GM18526 (cell line): Measurements from ENCODE around the gene MSI2.

Experiments used
- POLR2A ChIP-seq: IDR thresholded peaks from 3 replicates; pipeline ENCODE4 v1.6.1; 2011; ENCODE audit not compliant: insufficient read length; ENCODE audit errors: extremely low read depth

MSI2 gene

DNA sequence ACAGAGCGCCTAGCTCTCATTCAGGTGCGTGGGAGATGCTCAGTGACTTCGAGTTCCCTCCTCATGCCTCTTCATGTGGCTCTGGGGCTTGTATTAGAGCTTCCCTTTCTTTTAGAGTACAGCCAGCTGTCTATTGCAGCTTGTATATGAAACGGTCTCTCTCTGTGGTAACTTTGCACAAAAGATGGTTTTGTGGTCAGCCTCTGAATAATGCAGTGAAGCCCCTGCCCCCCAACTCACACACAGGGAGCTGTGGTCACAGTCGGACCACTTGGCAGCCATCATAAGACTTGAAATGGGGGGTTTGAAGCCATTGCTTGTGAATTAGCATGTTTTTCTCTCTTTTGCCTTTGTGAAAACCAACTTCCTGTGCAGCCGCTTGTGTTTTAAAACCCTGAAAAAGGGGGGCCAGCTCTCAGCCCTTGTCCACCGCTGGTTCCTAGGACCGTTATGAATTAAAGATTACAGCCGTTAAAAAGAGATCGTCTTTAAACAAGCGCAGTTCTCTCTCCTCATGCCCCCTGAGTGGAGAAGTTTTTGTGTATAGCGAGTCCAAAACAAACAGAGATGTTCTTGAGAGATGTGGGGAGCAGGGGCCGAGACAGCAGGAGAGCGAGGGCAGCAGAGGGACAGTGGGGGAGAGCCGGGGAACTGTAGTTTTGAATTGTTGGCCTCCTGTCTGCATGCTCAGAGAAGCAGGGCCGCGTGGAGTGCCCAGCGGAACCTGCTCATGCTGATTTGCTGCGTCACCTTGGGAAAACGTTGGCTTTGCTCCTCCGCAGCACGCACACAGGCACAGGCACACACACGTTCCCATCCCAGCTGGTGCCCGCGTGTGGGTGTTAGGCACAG lies 199.0 kb downstream of the MSI2 start:
- TF ChIP-seq POLR2A = no peak

GRCh38 chr17:57456622-57457021 lies 200.3 kb downstream of the MSI2 start:
- TF ChIP-seq POLR2A = no peak

GRCh38 chr17:57457188-57457587 lies 200.9 kb downstream of the MSI2 start:
- no peak for TF ChIP-seq POLR2A

GRCh38 chr17:57458718-57459285 lies 202.5 kb downstream of the MSI2 start:
- no peak for TF ChIP-seq POLR2A

DNA sequence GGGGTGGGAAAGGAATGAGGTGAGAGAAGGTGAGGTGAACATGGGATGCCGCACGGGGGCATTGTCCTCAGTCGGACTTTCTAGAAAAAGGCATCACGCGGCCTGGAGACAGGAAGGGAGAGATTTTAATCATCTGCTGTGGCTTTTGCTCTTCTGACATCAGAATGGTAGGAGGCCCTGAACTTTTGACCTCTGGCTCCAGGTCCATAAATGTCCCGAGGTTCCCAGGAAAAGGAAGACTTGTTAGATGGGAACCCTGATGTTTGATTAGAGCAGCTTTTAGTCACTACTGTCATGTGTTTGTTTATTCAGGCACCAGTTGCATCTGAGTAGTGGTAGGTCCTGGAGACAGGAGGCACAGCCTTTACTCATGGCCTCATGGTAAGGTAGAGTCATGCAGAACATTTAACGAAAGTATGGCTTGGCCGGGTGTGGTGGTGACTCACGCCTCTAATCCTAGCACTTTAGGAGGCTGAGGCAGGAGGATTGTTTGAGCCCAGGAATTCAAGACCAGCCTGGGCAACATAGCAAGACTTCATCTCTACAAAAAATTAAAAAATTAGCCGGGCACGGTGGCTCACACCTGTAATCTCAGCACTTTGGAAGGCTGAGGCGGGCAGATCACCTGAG lies 203.1 kb downstream of the MSI2 start:
- no peak for TF ChIP-seq POLR2A

GRCh38 chr17:57461082-57461481 lies 204.8 kb downstream of the MSI2 start:
- no peak for TF ChIP-seq POLR2A

- TF ChIP-seq POLR2A = no peak
These were observed 205.8 kb downstream of the MSI2 start for GRCh38 chr17:57462007-57462579.

GRCh38 chr17:57463103-57463885 lies 207.0 kb downstream of the MSI2 start:
- peak; percentile 19 for TF ChIP-seq POLR2A

DNA sequence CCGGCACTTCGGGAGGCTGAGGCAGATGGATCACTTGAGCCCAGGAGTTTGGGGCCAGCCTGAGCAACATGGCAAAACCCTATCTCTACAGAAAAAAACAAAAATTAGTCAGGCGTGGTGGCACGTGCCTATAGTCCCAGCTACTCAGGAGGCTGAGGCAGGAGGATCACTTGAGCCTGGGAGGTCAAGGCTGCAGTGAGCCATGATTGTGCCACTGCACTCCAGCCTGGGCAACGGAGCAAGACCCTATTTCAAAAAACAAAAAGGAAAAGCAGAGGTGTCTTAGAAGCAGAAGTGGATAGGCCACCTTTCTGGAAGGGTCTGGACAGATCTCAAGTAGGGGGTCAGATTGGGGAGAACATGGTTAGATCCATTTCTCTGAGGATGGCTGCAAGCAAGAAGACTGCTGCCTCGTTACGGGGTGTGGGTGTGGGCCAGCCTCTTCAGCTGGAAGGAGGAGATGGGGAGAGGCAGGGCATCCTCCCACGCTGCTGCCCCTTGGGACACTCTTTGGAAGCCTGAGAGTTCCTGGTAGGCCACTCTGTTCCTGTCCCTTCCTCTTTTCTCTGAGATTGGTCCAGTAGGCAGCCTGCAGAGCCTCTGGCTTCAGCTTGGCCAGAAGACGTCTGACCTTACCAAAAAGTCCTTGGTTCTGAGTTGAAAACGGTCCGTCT lies 208.0 kb downstream of the MSI2 start:
- TF ChIP-seq POLR2A = no peak

- TF ChIP-seq POLR2A = no peak
These were observed 209.3 kb downstream of the MSI2 start for GRCh38 chr17:57465610-57466009.

- no peak for TF ChIP-seq POLR2A
These were observed 209.7 kb downstream of the MSI2 start for GRCh38 chr17:57466017-57466471.

- TF ChIP-seq POLR2A = no peak
These were observed 210.2 kb downstream of the MSI2 start for GRCh38 chr17:57466521-57466920.

- no peak for TF ChIP-seq POLR2A
These were observed 210.9 kb downstream of the MSI2 start for GRCh38 chr17:57467226-57467625.

DNA sequence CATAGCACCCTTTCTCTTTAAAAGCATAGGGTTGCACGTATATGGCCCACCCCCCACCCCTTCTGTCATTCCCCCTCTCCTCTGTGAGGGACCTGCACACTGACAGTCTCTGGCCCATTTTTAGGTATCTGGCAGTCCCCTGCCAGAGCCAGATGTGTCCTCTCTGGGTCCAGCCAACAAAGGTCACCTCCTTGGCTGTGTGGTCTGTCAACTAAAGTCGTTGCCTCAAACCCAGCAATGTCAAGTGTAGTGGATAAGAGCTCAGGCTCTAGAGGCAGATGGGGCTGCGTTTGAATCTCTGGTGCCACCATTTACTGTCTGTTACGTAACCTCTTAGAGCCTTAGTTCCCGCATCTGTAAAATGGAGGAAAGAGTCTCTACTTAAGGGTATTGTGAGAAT lies 211.5 kb downstream of the MSI2 start:
- no peak for TF ChIP-seq POLR2A
